ENCODE measurements around the gene TCN2. TPM values are rescaled to one million over a fixed set of nuclear protein-coding genes. Genes with fewer than 3 reads are reported as not detected.

The TCN2 gene
- total RNA-seq, 1 experiment from 2014 or later, result 2.4 TPM

GRCh38 chr22:30610299-30610698 lies 3.3 kb downstream of the TCN2 start:
- ChIA-PET POLR2A (no interaction called here), CTCF (no interaction called here)
- intact Hi-C loops (cut with micrococcal nuclease; ENCODE audit: unreplicated experiment), result no loop called here
- no TSS peak for BruUV-seq (replicated peaks)
- TF ChIP-seq POLR2AphosphoS5 (IDR thresholded peaks at IDR 0.05; ENCODE audit: low read depth, low read length) (no peak), SIN3A (IDR thresholded peaks at IDR 0.05; ENCODE audit: borderline replicate concordance, insufficient read depth, low read depth, low read length) (no peak), CTCF (IDR thresholded peaks at IDR 0.05) (no peak), REST (IDR thresholded peaks at IDR 0.05; ENCODE audit: insufficient read depth in 1 of 2, low read depth in 2 of 2, low read length in 1 of 2) (no peak), TCF7L2 (IDR thresholded peaks at IDR 0.05; ENCODE audit: low read depth, low read length) (no peak)
- H3K27me3 ChIP-seq (ENCODE audit: control insufficient read depth, insufficient read depth, low read length), result no peaks in the 10 kb centered on the region
- no peaks in the 10 kb centered on the region for H3K9me3 ChIP-seq (ENCODE audit: control insufficient read depth, insufficient read depth, low read depth, low read length)
- ATAC-seq, result no peak
- H3K4me1 ChIP-seq (ENCODE audit: control insufficient read depth, insufficient read depth, low read length), result peaks cover 3% of the 10 kb centered on the region
- in situ Hi-C loops (cut with HindIII; ENCODE audit: low pct_unique_long_range_greater_than_20kb, low sequenced_read_pairs), result no loop called here
- no peak overlapping the region for H3K27ac ChIP-seq (ENCODE audit: low read length)
- DNase-seq (ENCODE audit: low read depth, low spot score), result no peak
- H3K36me3 ChIP-seq (ENCODE audit: control insufficient read depth, insufficient read depth, low read length), result no peaks in the 10 kb centered on the region
- H3K4me3 ChIP-seq (ENCODE audit: low read depth in 2 of 2, low read length in 2 of 2), result no peak overlapping the region

DNA sequence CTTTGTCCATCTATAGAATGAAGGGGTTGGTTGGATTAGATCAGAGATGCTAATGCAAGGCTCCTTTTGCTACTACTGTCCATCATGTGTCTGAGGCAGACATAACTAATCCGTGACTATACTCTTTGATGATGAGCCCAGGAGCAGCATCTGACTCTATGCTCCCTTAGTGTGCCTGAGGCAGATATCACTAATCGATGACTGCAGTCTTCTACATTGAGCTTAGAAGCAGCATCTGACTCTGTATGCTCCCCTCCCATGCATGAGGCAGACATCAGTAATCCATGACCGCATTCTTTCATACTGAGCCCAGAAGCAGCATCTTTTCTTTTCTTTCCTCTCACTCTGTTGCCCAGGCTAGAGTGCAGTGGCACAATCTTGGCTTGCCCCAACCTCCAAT lies 4.2 kb downstream of the TCN2 start:
- ATAC-seq, result no peak
- no peak overlapping the region for H3K27ac ChIP-seq (ENCODE audit: low read length)
- H3K4me1 ChIP-seq (ENCODE audit: control insufficient read depth, insufficient read depth, low read length), result peaks cover 3% of the 10 kb centered on the region

More for the DNA sequence above, 4.2 kb downstream of the TCN2 start:
- Histone ChIP-seq H3K4me3 (ENCODE audit: low read depth in 2 of 2, low read length in 2 of 2) (no peak overlapping the region), H3K9me3 (ENCODE audit: control insufficient read depth, insufficient read depth, low read depth, low read length) (no peaks in the 10 kb centered on the region), H3K27me3 (ENCODE audit: control insufficient read depth, insufficient read depth, low read length) (no peaks in the 10 kb centered on the region), H3K36me3 (ENCODE audit: control insufficient read depth, insufficient read depth, low read length) (no peaks in the 10 kb centered on the region)
- POLR2A ChIA-PET, result no interaction called here
- in situ Hi-C loops (cut with HindIII; ENCODE audit: low pct_unique_long_range_greater_than_20kb, low sequenced_read_pairs), result no loop called here
- no peak for DNase-seq (ENCODE audit: low read depth, low spot score)
- no TSS peak for BruUV-seq (replicated peaks)
- intact Hi-C loops (cut with micrococcal nuclease; ENCODE audit: unreplicated experiment), result no loop called here
- CTCF ChIA-PET, result interaction anchor here (0.5 kb wide), 1 partner anchor 198 kb away, joined by 3 read pairs; no protein-coding TSS in a partner anchor
- no peak for TF ChIP-seq TCF7L2 (IDR thresholded peaks at IDR 0.05; ENCODE audit: low read depth, low read length)
- no peak for TF ChIP-seq REST (IDR thresholded peaks at IDR 0.05; ENCODE audit: insufficient read depth in 1 of 2, low read depth in 2 of 2, low read length in 1 of 2)
- TF ChIP-seq SIN3A (IDR thresholded peaks at IDR 0.05; ENCODE audit: borderline replicate concordance, insufficient read depth, low read depth, low read length), result no peak
- TF ChIP-seq POLR2AphosphoS5 (IDR thresholded peaks at IDR 0.05; ENCODE audit: low read depth, low read length), result no peak
- TF ChIP-seq CTCF (IDR thresholded peaks at IDR 0.05), result no peak
